Endodermal cell (in vitro differentiated cells): ENCODE data around the gene OR6C65. TPM values are rescaled to one million over a fixed set of nuclear protein-coding genes. Genes with fewer than 3 reads are reported as not detected.
A peak's percentile ranks its signal among the peaks of the same experiment; 100 is the strongest.

ENCODE experiments used
- DNase-seq: peaks from one replicate; pipeline ENCODE4 v3.0.0-alpha.2; 2017
- H3K27ac ChIP-seq: 2 replicates; pipeline ENCODE4 v1.5.1; 2013; ENCODE audit warnings: mild to moderate bottlenecking, low read depth, low read length, moderate library complexity
- H3K27me3 ChIP-seq: 2 replicates; pipeline ENCODE4 v1.6.1; 2013; ENCODE audit warnings: mild to moderate bottlenecking, low read length, moderate library complexity; ENCODE audit not compliant: insufficient read depth, control insufficient read depth, poor library complexity, severe bottlenecking
- H3K36me3 ChIP-seq: 2 replicates; pipeline ENCODE4 v1.7.0; 2013; ENCODE audit warnings: mild to moderate bottlenecking, low read length, moderate library complexity; ENCODE audit not compliant: control insufficient read depth, insufficient read depth
- H3K4me1 ChIP-seq: one replicate; pipeline ENCODE4 v1.7.0; 2013; ENCODE audit warnings: low read length; ENCODE audit not compliant: control insufficient read depth, insufficient read depth
- H3K4me3 ChIP-seq: 2 replicates; pipeline ENCODE4 v1.5.1; 2013; ENCODE audit warnings: mild to moderate bottlenecking, low read length, moderate library complexity
- H3K9ac ChIP-seq: 2 replicates; pipeline ENCODE4 v1.6.1; 2013; ENCODE audit warnings: mild to moderate bottlenecking, low read length, moderate library complexity; ENCODE audit not compliant: poor library complexity, severe bottlenecking; ENCODE audit errors: extremely low read depth
- H3K9me3 ChIP-seq: 2 replicates; pipeline ENCODE4 v1.6.1; 2013; ENCODE audit warnings: mild to moderate bottlenecking, low read length, moderate library complexity; ENCODE audit not compliant: control insufficient read depth
- H3K27ac Mint-ChIP-seq: 2 replicates; pipeline ENCODE4 v1.8.0; 2020; ENCODE audit warnings: mixed read lengths
- H3K27me3 Mint-ChIP-seq: 2 replicates; pipeline ENCODE4 v1.8.0; 2021; ENCODE audit warnings: mild to moderate bottlenecking, mixed read lengths; ENCODE audit not compliant: insufficient read depth
- H3K36me3 Mint-ChIP-seq: 2 replicates; pipeline ENCODE4 v1.8.0; 2020; ENCODE audit warnings: low read depth, mixed read lengths
- H3K4me1 Mint-ChIP-seq: 2 replicates; pipeline ENCODE4 v1.8.0; 2020; ENCODE audit warnings: mixed read lengths
- H3K4me3 Mint-ChIP-seq: 2 replicates; pipeline ENCODE4 v1.8.0; 2020; ENCODE audit warnings: mild to moderate bottlenecking, moderate library complexity, mixed read lengths
- H3K9me3 Mint-ChIP-seq: 2 replicates; pipeline ENCODE4 v1.8.0; 2020; ENCODE audit warnings: mild to moderate bottlenecking, mixed read lengths
- CTCF ChIP-seq: fragments of 200-600 bp; sonication (generic); conservative IDR thresholded peaks from 2 replicates; pipeline ENCODE4 v1.5.0; 2021; ENCODE audit warnings: antibody characterized with exemption, mild to moderate bottlenecking
- WGBS, 2 experiments: methylation state at CpG; one replicate each; pipeline versions ENCODE4 v1.1.5 to v1.1.7; 2013; ENCODE audit warnings: missing lambda C conversion rate in 2 of 2, mixed read lengths in 1 of 2; ENCODE audit not compliant: insufficient coverage in 1 of 2, insufficient read length in 1 of 2; 5-methylcytosine and 5-hydroxymethylcytosine counted together
- total RNA-seq, 2 donors: library from RNA; stranded (reverse); fragmentation: NEBNext Ultra II Directional in 1 of 2; extraction: Animal tissue kit (Norgen Biotek cat#: 25700) in 1 of 2; gene quantifications; 2 replicates in 1 of 2; 3 replicates in 1 of 2; pipeline ENCODE4 v1.2.1, GENCODE V29; 2021

The OR6C65 gene
- total RNA-seq, 2 donors from 2014 or later = not detected

- Mint-ChIP-seq H3K27me3 (peaks cover 3% of the 10 kb centered on the region), H3K9me3 (no peaks in the 10 kb centered on the region), H3K36me3 (no peaks in the 10 kb centered on the region), H3K4me1 (no peaks in the 10 kb centered on the region), H3K4me3 (no peak overlapping the region), H3K27ac (no peak overlapping the region)
- H3K4me3 ChIP-seq = no peak overlapping the region
- H3K27me3 ChIP-seq = no peaks in the 10 kb centered on the region
- H3K27ac ChIP-seq = no peak overlapping the region
- no peaks in the 10 kb centered on the region for H3K9me3 ChIP-seq
- no peaks in the 10 kb centered on the region for H3K36me3 ChIP-seq
- no peaks in the 10 kb centered on the region for H3K4me1 ChIP-seq
- WGBS, 2 experiments = 95 to 100% methylated on average over 2 to 3 of the region's 4 CpGs
- no peak for DNase-seq
- no peak for TF ChIP-seq CTCF
- no peak overlapping the region for H3K9ac ChIP-seq
Observed at GRCh38 chr12:55372521-55372920, 27.8 kb upstream of the OR6C65 start.

- H3K9me3 Mint-ChIP-seq = no peaks in the 10 kb centered on the region
- Histone ChIP-seq H3K9ac (no peak overlapping the region), H3K36me3 (no peaks in the 10 kb centered on the region), H3K9me3 (no peaks in the 10 kb centered on the region), H3K27ac (no peak overlapping the region), H3K4me3 (no peak overlapping the region), H3K27me3 (no peaks in the 10 kb centered on the region), H3K4me1 (no peaks in the 10 kb centered on the region)
- H3K27ac Mint-ChIP-seq = no peak overlapping the region
- TF ChIP-seq CTCF = peak; percentile 31
- H3K4me1 Mint-ChIP-seq = no peaks in the 10 kb centered on the region
- no peaks in the 10 kb centered on the region for H3K36me3 Mint-ChIP-seq
- DNase-seq = peak; percentile 55
- no peak overlapping the region for H3K4me3 Mint-ChIP-seq
- no peaks in the 10 kb centered on the region for H3K27me3 Mint-ChIP-seq
Observed at GRCh38 chr12:55385891-55386290, 14.4 kb upstream of the OR6C65 start.

- no peaks in the 10 kb centered on the region for H3K27me3 Mint-ChIP-seq
- Histone ChIP-seq H3K27me3 (no peaks in the 10 kb centered on the region), H3K27ac (no peak overlapping the region), H3K4me1 (no peaks in the 10 kb centered on the region), H3K4me3 (no peak overlapping the region), H3K36me3 (no peaks in the 10 kb centered on the region), H3K9ac (no peak overlapping the region), H3K9me3 (no peaks in the 10 kb centered on the region)
- WGBS, 2 experiments = 91 to 94% methylated on average over 20 to 23 of the region's 23 CpGs
- peak; percentile 50 for DNase-seq
- TF ChIP-seq CTCF = no peak
- no peaks in the 10 kb centered on the region for H3K36me3 Mint-ChIP-seq
- no peak overlapping the region for H3K4me3 Mint-ChIP-seq
- no peaks in the 10 kb centered on the region for H3K4me1 Mint-ChIP-seq
- no peak overlapping the region for H3K27ac Mint-ChIP-seq
- H3K9me3 Mint-ChIP-seq = peaks cover 5% of the 10 kb centered on the region
Observed at GRCh38 chr12:55392032-55392795, 8.1 kb upstream of the OR6C65 start.
